Ishikawa (cell line): ENCODE results near the gene TMEM26.

ENCODE experiments used
- CEBPB ChIP-seq: IDR thresholded peaks from 2 replicates; pipeline ENCODE4 v1.6.1; 2012
- CREB1 ChIP-seq: IDR thresholded peaks from 2 replicates; pipeline ENCODE4 v1.6.1; 2012; ENCODE audit warnings: low read depth
- EGR1 ChIP-seq: IDR thresholded peaks from 2 replicates; pipeline ENCODE4 v1.6.1; 2012
- EP300 ChIP-seq: IDR thresholded peaks from 2 replicates; pipeline ENCODE4 v1.6.1; 2012; ENCODE audit warnings: borderline replicate concordance
- FOXM1 ChIP-seq: IDR thresholded peaks from 2 replicates; pipeline ENCODE4 v1.6.1; 2012; ENCODE audit warnings: low read depth, borderline replicate concordance
- MAX ChIP-seq: IDR thresholded peaks from 2 replicates; pipeline ENCODE4 v1.6.1; 2012
- NFIC ChIP-seq: IDR thresholded peaks from 2 replicates; pipeline ENCODE4 v1.6.1; 2012
- RAD21 ChIP-seq: IDR thresholded peaks from 2 replicates; pipeline ENCODE4 v1.6.1; 2012; ENCODE audit warnings: low read depth
- REST ChIP-seq: IDR thresholded peaks from 2 replicates; pipeline ENCODE4 v1.6.1; 2012; ENCODE audit warnings: low read depth, mild to moderate bottlenecking
- TAF1 ChIP-seq: IDR thresholded peaks from 2 replicates; pipeline ENCODE4 v1.6.1; 2012; ENCODE audit warnings: low read depth, mild to moderate bottlenecking
- TCF12 ChIP-seq: IDR thresholded peaks from 2 replicates; pipeline ENCODE4 v1.6.1; 2012; ENCODE audit warnings: low read depth
- TEAD4 ChIP-seq: IDR thresholded peaks from 2 replicates; pipeline ENCODE4 v1.6.1; 2012
- USF1 ChIP-seq: IDR thresholded peaks from 2 replicates; pipeline ENCODE4 v1.6.1; 2012
- YY1 ChIP-seq: IDR thresholded peaks from 2 replicates; pipeline ENCODE4 v1.6.1; 2012; ENCODE audit warnings: low read depth
- ZBTB7A ChIP-seq: IDR thresholded peaks from 2 replicates; pipeline ENCODE4 v1.6.1; 2012; ENCODE audit warnings: low read depth

The TMEM26 gene

GRCh38 chr10:61471491-61471890 lies 18.3 kb upstream of the TMEM26 start:
- no peak for TF ChIP-seq NFIC
- no peak for TF ChIP-seq CEBPB
- no peak for TF ChIP-seq TEAD4
- TF ChIP-seq YY1 = no peak
- TF ChIP-seq EGR1 = no peak
- TF ChIP-seq USF1 = no peak
- no peak for TF ChIP-seq MAX
- no peak for TF ChIP-seq EP300

- TF ChIP-seq NFIC (0 out of 2 replicates have a peak, but pooled peaks have one; percentile 19), RAD21 (no peak), REST (no peak), EGR1 (no peak), YY1 (no peak), CEBPB (no peak), TCF12 (no peak)
Measured at GRCh38 chr10:61470740-61471139, 17.6 kb upstream of the TMEM26 start.

- TF ChIP-seq EGR1 = no peak
- no peak for TF ChIP-seq ZBTB7A
- no peak for TF ChIP-seq YY1
- peak; percentile 12; the same call in 1 of the 2 replicates for TF ChIP-seq RAD21
- no peak for TF ChIP-seq USF1
- TF ChIP-seq TCF12 = no peak
- no peak for TF ChIP-seq TEAD4
- no peak for TF ChIP-seq NFIC
Measured at GRCh38 chr10:61465901-61466632, 12.9 kb upstream of the TMEM26 start.

- TF ChIP-seq EP300 = no peak
- TF ChIP-seq MAX = no peak
- no peak for TF ChIP-seq FOXM1
- no peak for TF ChIP-seq REST
- TF ChIP-seq CEBPB = no peak
Measured at GRCh38 chr10:61465171-61465496, 12.0 kb upstream of the TMEM26 start.

GRCh38 chr10:61464461-61465170 lies 11.4 kb upstream of the TMEM26 start:
- TF ChIP-seq TAF1 (no peak), REST (no peak), USF1 (no peak), FOXM1 (no peak), YY1 (no peak), EP300 (no peak), NFIC (no peak), CREB1 (no peak), CEBPB (no peak), TEAD4 (no peak), ZBTB7A (no peak), RAD21 (no peak), TCF12 (no peak), MAX (no peak)
